Left kidney (tissue), 8 donors: ENCODE data around the gene BCDIN3D. TPM values are rescaled to one million over a fixed set of nuclear protein-coding genes. Genes with fewer than 3 reads are reported as not detected.
"Not testable (repeated sequence)": the region's sequence is repeated elsewhere in the genome, so short reads cannot be mapped to it uniquely, and the experiment has no call there.

Experiments used
- DNase-seq: peaks from one replicate; pipeline ENCODE4 v3.0.0-alpha.2; 2013
- long read RNA-seq, 8 donors: transcript quantifications; one replicate each; lab custom pipeline, GENCODE V29; 2026
- polyA plus RNA-seq: library from polyadenylated mRNA; unstranded; fragments of 120-200 nt; gene quantifications from one replicate; pipeline ENCODE4 v1.2.1, GENCODE V29; 2013; ENCODE audit not compliant: insufficient read length

BCDIN3D gene
- polyA plus RNA-seq = 7.7 TPM
- long read RNA-seq, donor 1, transcript BCDIN3D-201 (2 exons, 3,253 nt) = major isoform, 8 of 8 reads
- long read RNA-seq, donor 1, partial matches to known transcripts = 0 of 8 reads
- long read RNA-seq, donor 1, other reads (novel, unspliced or antisense) = 0 of 8 reads
- long read RNA-seq, donor 2, partial matches to known transcripts = 0 of 4 reads
- long read RNA-seq, donor 2, other reads (novel, unspliced or antisense) = 0 of 4 reads
- long read RNA-seq, donor 3, partial matches to known transcripts = 0 of 3 reads
- long read RNA-seq, donor 3, other reads (novel, unspliced or antisense) = 0 of 3 reads
- long read RNA-seq, donor 4 = 0 reads
- long read RNA-seq, donor 5, transcript BCDIN3D-201 (2 exons, 3,253 nt) = major isoform, 6 of 6 reads
- long read RNA-seq, donor 5, partial matches to known transcripts = 0 of 6 reads
- long read RNA-seq, donor 5, other reads (novel, unspliced or antisense) = 0 of 6 reads
- long read RNA-seq, donor 6, partial matches to known transcripts = 0 of 3 reads
- long read RNA-seq, donor 6, other reads (novel, unspliced or antisense) = 0 of 3 reads
- long read RNA-seq, donor 7, transcript BCDIN3D-201 (2 exons, 3,253 nt) = major isoform, 9 of 9 reads
- long read RNA-seq, donor 7, partial matches to known transcripts = 0 of 9 reads
- long read RNA-seq, donor 7, other reads (novel, unspliced or antisense) = 0 of 9 reads
- long read RNA-seq, donor 8 = 0 reads

GRCh38 chr12:49842519-49843352 is at the start of gene BCDIN3D:
Gene BCDIN3D (minus strand): TSS chr12:49843106. CDS start chr12:49843087, 19 bp downstream.
- peak; percentile 89 for DNase-seq

- no peak for DNase-seq
Measured at GRCh38 chr12:49892084-49892731, 49.3 kb upstream of the BCDIN3D start.

GRCh38 chr12:49891476-49891875 is 48.6 kb upstream of the BCDIN3D start:
- DNase-seq = no peak

GRCh38 chr12:49891012-49891411 is 48.1 kb upstream of the BCDIN3D start:
- DNase-seq = no peak

- no peak for DNase-seq
Measured at GRCh38 chr12:49890096-49890461, 47.2 kb upstream of the BCDIN3D start.

GRCh38 chr12:49889361-49890095 is 46.6 kb upstream of the BCDIN3D start:
- no peak for DNase-seq

GRCh38 chr12:49888461-49889151 is 45.7 kb upstream of the BCDIN3D start:
- no peak for DNase-seq

- DNase-seq = no peak
Measured at GRCh38 chr12:49887536-49888401, 44.9 kb upstream of the BCDIN3D start.

GRCh38 chr12:49887091-49887490 is 44.2 kb upstream of the BCDIN3D start:
- no peak for DNase-seq

GRCh38 chr12:49885663-49886461 is 43.0 kb upstream of the BCDIN3D start:
- no peak for DNase-seq

GRCh38 chr12:49885118-49885517 is 42.2 kb upstream of the BCDIN3D start:
- DNase-seq = no peak

- no peak for DNase-seq
Measured at GRCh38 chr12:49882851-49883464, 40.1 kb upstream of the BCDIN3D start.

- DNase-seq = no peak
Measured at GRCh38 chr12:49882248-49882850, 39.4 kb upstream of the BCDIN3D start.

- no peak for DNase-seq
Measured at GRCh38 chr12:49881415-49882247, 38.7 kb upstream of the BCDIN3D start.

GRCh38 chr12:49880756-49881414 is 38.0 kb upstream of the BCDIN3D start:
- DNase-seq = no peak

- not testable (repeated sequence) for DNase-seq
Measured at GRCh38 chr12:49879065-49879464, 36.2 kb upstream of the BCDIN3D start.
